ENCODE measurements around the gene MYLK. TPM values are rescaled to one million over a fixed set of nuclear protein-coding genes. Genes with fewer than 3 reads are reported as not detected.

MYLK gene
- total and polyA plus RNA-seq, 7 donors: 3.2 to 13.7 (median 5.8) TPM

- Histone ChIP-seq H3K4me1 (no peaks in the 10 kb centered on the region), H3K4me3 (no peak overlapping the region), H3K36me3 (ENCODE audit: insufficient read depth in 1 of 2, low read depth in 1 of 2) (no peaks in the 10 kb centered on the region), H3K27me3 (ENCODE audit: insufficient read depth in 3 of 3, low read length in 2 of 3) (no peaks in the 10 kb centered on the region), H3K27ac (no peak overlapping the region), H3K9me3 (no peaks in the 10 kb centered on the region)
- 15 to 25% (median 20%) methylated on average over 22 of the region's 22 CpGs for WGBS, 3 donors
- intact Hi-C loops (cut with DNase I): no loop called here
- peak in 1 of 2 donors; percentile 27 for DNase-seq
- TF ChIP-seq CTCF (IDR thresholded peaks at IDR 0.05): no peak
- peak in 1 of 4 donors; percentile 53 for ATAC-seq
Measured at GRCh38 chr3:123799544-123800361, 84.4 kb downstream of the MYLK start.

- no peaks in the 10 kb centered on the region for H3K4me1 ChIP-seq
- ATAC-seq (no peak), DNase-seq (no peak)
- H3K9me3 ChIP-seq: no peaks in the 10 kb centered on the region
- TF ChIP-seq CTCF (IDR thresholded peaks at IDR 0.05): no peak
- intact Hi-C loops (cut with DNase I): no loop called here
- H3K4me3 ChIP-seq: no peak overlapping the region
- H3K36me3 ChIP-seq (ENCODE audit: insufficient read depth in 1 of 2, low read depth in 1 of 2): no peaks in the 10 kb centered on the region
- 90 to 97% (median 95%) methylated on average over 4 of the region's 4 CpGs for WGBS, 3 donors
- no peak overlapping the region for H3K27ac ChIP-seq
- peaks cover 0 to 2% (median 0%) of the 10 kb centered on the region in 3 donors for H3K27me3 ChIP-seq (ENCODE audit: insufficient read depth in 3 of 3, low read length in 2 of 3)
Measured at GRCh38 chr3:123798550-123798949, 85.6 kb downstream of the MYLK start.

- no peak for TF ChIP-seq CTCF (IDR thresholded peaks at IDR 0.05)
- no peak for ATAC-seq
- intact Hi-C loops (cut with DNase I): no loop called here
- Histone ChIP-seq H3K36me3 (ENCODE audit: insufficient read depth in 1 of 2, low read depth in 1 of 2) (no peaks in the 10 kb centered on the region), H3K4me1 (no peaks in the 10 kb centered on the region), H3K27me3 (ENCODE audit: insufficient read depth in 3 of 3, low read length in 2 of 3) (peaks cover 0 to 2% (median 0%) of the 10 kb centered on the region in 3 donors), H3K4me3 (no peak overlapping the region), H3K9me3 (no peaks in the 10 kb centered on the region), H3K27ac (no peak overlapping the region)
- WGBS, 3 donors: 59 to 63% (median 62%) methylated on average over 4 of the region's 4 CpGs
- DNase-seq: no peak
Measured at GRCh38 chr3:123795471-123796251, 88.5 kb downstream of the MYLK start.

- Histone ChIP-seq H3K27ac (no peak overlapping the region), H3K4me1 (no peaks in the 10 kb centered on the region), H3K4me3 (no peak overlapping the region), H3K27me3 (ENCODE audit: insufficient read depth in 3 of 3, low read length in 2 of 3) (peaks cover 0 to 2% (median 0%) of the 10 kb centered on the region in 3 donors), H3K36me3 (ENCODE audit: insufficient read depth in 1 of 2, low read depth in 1 of 2) (no peaks in the 10 kb centered on the region), H3K9me3 (no peaks in the 10 kb centered on the region)
- intact Hi-C loops (cut with DNase I): no loop called here
- no peak for ATAC-seq
- TF ChIP-seq CTCF (IDR thresholded peaks at IDR 0.05): no peak
- WGBS, 3 donors: 89 to 92% (median 89%) methylated on average over 9 of the region's 9 CpGs
- no peak for DNase-seq
Measured at GRCh38 chr3:123793425-123793824, 90.7 kb downstream of the MYLK start.
